Activated CD4-positive, alpha-beta T cell treated with anti-CD3 and anti-CD28 coated beads, Interleukin-10, Interleukin-2, amounts not matched to agents 100 ng/mL and 50 ng/mL, durations not matched to agents 16 hours and 8 hours (primary cell): ENCODE results near the gene SIRT3.
"Not testable (repeated sequence)": the region's sequence is repeated elsewhere in the genome, so short reads cannot be mapped to it uniquely, and the experiment has no call there.

Source experiments
- DNase-seq: peaks from one replicate; pipeline ENCODE4 v3.0.0-alpha.2; 2020

Gene SIRT3

DNA sequence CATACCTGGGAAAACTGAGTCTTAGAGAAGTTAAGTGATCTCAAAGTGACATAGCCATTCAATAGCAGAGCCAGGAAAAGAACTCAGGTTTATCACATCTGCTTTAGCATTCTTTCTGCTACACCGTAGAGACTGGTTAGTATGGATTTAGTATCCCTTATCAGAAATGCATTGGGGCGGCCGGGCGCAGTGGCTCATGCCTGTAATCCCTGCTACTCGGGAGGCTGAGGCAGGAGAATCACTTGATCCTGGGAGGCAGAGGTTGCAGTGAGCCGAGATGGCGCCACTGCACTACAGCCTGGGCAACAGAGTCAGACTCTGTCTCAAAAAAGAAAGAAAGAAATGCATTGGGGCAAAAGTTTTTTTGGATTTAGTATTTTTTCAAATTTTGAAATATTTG, 2.2 kb upstream of the SIRT3 start:
- DNase-seq = not testable (repeated sequence)

DNA sequence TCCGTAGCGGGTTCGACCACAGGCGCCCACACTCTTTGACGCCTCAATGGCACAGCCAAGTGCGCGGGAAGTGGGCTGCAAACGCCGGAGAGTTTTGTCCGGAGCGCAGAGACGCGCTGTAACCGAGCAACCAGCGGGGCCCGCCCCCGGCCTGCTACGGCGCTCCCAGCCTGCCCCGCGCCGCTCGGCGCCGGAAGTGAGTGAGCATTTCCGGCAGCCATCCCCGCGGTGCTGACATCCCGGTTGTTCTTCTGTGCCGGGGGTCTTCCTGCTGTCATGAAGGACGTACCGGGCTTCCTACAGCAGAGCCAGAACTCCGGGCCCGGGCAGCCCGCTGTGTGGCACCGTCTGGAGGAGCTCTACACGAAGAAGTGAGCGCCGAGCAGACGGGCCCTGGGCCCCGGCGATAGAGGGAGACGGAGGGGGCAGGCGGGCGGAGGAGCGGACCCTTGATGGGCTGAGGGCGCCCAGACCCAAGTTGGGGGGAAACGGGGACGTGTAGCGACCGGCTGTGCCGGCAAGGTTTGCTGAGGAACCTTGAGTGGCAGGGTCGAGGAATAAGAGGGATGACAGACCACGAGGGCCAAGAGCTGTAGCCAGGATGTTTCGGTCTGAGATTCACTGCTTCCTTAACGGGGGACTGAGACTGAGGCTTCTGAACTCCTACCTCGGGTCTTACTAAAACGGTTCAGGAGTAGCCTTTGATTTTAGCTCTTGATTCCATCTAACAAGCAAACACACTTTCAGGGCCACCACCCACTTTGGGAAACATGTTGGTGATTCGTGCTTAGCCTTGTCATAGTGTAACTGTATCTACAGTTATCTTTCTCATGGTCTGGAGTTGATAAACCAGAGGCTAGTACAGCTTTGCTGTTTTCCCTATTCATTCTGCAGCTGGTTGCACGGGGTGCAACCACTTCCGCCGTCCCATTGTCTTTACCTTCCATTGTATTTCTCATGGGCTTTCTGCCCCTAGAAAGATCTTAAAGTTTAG, 929 bp upstream of the SIRT3 start, which contains the start of gene PSMD13:
PSMD13 (plus strand) TSS at position 203 of the 994 bp plus-strand sequence; CDS start at position 277, 74 bp downstream.
- DNase-seq = peak; percentile 92

DNA sequence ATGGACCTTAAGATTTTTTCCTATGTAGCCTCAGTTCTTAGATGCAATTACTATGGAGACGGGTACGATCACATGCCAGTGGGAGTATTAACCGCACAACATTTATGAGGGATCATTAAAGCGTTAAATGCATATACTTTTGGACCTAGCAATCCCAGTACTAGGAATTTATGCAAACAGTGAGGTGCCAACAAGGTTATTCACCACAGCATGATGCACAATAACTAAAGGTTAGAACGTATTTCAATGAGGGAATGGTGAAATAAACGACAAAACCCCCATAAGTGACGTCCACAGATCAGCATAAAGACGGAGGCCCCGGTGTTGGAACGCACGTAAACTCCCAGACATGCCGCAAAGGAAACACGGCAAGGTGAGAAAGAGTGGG, 539 bp downstream of the SIRT3 start:
- peak; percentile 54 for DNase-seq

DNA sequence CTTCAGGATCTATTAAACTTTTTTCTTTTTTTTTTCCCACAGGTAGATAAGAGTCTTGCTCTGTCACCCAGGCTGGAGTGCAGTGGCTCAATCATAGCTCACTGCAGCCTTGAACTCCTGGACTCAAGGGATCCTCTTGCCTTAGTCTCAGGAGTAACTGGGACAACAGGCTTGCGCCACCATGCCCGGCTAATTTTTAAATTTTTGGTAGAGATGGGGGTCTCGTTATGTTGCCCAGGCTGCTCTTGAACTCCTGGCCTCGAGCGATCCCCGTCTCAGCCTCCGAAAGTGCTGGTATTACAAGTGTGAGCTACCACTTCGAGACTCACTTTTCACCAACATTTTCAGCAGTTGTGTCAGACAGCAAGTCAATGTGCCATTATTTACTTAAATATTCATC, 962 bp downstream of the SIRT3 start:
- DNase-seq = no peak

DNA sequence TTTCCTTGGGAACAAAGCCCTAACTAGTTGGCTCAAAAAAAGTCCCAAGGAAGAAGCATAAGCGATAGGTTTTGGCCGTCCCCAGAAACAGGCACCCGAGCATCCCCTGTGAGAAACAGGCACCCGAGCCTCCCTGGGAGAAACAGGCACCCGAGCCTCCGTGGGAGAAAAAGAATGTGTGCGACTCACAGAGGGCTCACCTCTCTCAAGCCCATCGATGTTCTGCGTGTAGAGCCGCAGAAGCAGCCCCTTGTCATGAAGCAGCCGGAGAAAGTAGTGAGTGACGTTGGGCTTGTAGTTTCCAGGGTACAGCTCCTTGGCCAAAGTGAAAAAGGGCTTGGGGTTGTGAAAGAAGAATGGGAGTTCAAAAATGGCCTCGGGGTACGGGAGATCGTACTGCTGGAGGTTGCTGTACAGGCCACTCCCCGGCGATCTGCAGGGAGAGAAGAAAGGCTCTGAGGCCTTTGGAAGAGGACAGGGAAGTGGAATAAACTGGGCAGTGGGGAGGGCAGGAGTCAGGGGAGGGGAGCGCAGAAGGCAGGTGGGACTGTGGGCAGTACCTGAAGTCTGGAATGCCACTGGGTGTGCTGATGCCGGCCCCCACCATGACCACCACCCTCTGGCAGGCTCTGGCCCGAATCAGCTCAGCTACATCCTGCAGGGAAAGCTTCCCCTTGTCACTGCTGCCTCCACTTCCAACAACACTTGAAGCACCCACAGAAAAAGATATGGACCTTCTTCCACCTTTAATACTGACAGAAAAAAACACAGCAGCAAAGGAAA, 3.2 kb downstream of the SIRT3 start:
- DNase-seq = no peak

DNA sequence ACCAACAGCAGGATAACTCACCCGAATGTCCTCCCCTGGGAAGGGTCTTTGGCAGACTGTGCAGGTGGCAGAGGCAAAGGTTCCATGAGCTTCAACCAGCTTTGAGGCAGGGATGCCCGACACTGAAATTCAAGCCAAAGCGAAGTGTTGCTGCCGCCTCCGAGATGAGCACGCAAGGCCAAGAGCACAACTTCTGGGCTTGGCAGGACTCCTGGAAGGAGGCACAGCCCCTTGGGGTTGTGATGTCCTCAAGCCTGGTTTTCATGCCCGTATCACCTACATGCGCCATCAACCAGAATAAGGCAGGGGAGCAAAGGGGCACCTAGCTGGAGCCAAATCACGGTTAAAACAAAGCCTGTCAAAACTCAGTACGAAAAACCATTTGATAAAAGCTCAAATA, 5.7 kb downstream of the SIRT3 start:
- no peak for DNase-seq

DNA sequence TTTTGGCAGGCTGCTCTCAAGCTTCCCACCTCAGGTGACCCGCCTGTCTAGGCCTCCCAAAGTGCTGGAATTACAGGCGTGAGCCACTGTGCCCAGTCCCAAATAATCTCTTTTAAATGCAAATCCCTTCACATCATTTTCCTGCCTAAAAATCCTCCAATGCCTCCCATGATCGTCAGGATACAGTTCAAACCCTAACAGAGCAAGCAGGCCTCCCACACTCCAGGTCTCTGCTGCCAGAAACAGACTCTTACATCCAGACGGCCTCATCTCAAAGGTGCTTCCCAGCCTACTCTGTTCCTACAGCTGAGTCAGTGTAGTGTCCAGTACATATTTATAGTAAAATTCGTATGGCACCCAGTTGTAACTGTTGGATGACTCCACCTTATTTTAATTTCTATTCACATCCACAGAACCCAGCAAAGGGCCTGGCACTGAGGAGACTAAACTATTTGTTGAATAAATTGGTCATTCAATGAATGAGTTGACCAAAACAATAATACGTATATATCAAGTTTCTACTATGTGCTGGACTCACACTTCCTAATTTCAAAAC, 8.2 kb downstream of the SIRT3 start:
- no peak for DNase-seq

DNA sequence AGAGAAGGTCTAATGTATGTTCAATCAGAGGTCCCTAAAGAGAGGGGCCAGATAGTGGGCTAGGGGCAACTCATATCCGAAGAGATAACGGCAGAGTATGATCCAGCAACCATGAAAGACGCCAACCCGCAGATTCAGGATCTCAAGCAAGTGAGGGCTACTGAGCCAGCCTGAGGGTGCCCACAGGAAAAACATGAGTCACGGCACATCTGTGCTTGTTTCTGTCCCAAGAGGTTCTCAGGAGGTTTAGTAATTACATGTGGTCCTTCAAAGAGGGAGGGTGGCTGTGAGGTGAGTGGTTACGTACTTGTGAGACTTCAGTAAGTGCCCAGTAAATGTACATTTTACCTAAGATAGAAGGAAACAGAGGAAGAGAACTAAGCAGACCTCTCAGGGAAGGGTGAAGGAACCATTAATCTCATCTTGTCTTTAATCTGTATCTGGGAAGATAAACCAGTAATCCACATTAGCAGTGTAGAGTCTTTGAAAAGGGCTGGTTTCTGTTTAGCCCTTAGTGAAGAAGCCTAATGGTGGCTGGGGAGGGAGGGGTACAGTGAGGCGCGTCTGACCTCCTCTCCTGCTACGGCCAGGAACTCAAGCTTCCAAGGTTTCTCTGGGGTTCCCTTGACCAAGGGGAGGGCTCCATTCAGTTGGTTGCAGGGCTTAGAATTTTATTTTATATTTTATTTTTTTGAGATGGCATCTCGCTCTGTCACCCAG, 10.2 kb downstream of the SIRT3 start:
- peak; percentile 34 for DNase-seq

DNA sequence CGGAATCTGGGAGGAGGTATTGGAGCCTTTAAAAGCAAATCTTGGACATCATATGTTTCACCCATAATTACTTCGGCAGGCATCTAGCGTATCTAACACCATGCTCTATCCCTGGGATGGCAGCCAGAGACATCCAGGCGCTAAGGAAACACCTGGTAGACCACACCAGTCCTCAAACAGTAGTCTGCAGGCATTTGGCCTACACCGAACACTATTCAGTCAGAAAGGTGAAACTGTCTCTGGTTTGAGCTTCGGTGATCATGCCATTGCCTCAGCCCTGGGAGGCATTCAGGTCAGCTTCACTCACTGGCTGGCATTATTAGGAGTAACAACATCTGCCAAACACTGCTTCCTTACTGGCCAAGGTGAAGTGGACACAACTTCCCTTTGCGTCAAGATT, 11.7 kb downstream of the SIRT3 start:
- DNase-seq = no peak

DNA sequence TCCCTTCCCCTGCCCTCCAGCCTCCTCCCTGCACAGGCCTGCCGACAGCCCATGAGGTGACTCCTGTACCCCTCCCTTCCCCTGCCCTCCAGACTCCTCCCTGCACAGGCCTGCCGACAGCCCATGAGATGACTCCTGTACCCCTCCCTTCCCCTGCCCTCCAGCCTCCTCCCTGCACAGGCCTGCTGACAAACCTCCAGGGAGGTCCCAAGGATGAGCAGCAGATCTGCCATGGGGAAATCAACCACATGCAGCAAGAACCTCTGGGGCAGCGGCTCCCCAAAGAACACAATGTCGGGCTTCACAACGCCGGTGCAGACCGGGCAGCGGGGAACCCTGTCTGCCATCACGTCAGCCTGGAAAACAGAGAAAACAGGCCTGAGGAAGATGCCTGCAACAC, 12.3 kb downstream of the SIRT3 start:
- no peak for DNase-seq

DNA sequence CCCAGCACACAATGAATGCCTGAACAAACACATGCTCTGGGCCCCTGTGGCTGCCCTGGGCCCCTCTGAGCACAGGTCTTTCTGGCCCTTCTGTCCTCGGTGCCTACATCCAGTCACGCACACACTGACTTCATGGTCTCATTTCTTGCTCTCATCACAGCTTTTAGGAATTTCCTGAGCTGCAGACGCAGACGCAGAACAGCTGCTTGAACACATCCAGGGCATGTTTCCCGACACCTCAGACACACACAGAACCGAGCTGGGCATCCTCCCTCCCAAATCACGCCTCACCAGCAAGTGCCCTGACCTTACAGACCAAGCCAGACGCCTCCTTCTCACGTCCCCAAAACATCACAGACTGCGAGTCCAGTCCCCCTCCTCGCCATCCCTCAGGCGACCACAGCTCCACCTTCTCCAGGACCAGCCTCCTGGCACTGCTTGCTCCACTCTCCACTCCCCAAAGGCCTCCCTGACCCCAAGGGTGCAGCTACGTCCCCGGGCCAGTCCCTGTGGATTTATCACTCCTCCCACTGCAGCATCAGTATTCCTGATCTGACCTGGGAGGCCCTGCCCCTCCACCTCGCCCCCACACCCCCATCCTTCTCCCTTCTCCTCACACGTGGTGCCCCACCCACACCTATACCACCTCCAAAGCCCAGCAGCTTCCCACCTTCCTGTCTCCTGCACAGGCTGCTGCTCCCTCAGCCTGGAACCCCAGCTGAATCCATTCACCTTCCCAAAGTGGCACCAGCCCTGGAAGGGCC, 12.9 kb downstream of the SIRT3 start:
- no peak for DNase-seq

DNA sequence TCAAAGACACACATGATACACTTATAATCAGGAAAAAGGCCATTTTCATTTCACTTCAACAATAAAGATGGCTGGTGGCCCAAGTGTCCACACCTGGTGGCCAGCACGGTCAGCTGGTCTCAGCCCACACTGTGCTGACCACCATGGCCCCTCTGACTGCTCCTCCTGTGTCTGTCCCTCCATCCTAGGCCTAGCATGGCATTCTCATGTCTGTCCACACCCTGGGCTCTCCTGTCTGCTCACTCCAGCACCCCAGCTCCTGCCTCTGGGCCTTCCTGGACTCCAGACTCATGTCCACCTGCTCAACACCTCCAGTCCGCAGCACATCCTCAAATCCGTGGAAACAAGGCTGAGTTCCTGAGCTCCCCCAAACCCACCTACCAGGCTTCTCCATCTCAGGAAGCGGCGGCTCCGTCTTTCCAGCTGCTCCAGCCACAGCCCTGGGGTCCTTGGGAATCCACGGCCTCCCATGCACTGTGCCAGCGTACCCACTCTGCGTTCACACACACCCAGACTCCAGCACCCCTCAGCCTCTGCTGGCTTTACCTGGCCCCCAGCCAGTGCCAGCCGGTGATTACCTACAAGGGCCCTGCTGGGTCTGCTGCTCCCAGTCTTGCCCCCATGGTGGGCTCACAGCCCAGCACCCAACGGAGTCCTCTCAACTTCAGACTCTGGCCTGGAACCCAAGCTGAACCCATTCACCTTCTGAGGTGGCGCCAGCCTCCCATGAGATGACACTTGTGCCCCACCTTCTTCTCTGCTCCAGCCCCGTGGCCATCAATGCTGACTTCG, 13.9 kb downstream of the SIRT3 start:
- no peak for DNase-seq

DNA sequence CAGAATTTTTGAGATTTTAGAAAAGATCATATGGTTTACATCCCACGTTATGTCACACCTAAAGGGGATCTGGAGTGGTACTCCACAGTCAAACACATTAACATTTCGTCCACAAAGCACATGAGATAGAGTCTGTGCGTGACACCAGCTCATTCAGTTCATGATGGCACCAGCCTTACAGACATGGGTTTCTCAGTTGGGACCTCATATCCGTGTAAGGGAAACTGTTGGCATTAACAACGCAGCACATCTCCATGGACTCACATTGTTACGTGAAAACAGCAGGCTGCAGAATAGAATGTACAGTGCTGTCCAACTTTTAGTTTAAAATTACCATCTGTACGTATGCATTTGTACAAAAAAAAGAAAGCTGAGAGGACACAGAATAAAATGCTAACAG, 14.6 kb downstream of the SIRT3 start:
- DNase-seq = no peak

DNA sequence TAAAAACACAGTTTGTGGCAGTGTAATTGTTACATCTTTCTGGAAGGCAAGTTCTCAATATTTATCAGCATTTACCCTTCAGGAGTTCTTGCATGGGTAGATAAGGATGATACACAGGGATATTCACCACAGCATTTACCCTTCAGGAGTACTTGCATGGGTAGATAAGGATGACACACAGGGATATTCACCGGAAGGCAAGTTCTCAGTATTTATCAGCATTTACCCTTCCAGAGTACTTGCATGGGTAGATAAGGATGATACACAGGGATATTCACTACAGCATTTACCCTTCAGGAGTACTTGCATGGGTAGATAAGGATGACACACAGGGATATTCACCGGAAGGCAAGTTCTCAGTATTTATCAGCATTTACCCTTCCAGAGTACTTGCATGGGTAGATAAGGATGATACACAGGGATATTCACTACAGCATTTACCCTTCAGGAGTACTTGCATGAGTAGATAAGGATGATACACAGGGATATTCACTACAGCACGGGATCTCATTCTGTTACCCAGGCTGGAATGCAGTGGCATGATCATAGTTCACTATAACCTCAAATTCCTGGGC, 15.4 kb downstream of the SIRT3 start:
- not testable (repeated sequence) for DNase-seq

DNA sequence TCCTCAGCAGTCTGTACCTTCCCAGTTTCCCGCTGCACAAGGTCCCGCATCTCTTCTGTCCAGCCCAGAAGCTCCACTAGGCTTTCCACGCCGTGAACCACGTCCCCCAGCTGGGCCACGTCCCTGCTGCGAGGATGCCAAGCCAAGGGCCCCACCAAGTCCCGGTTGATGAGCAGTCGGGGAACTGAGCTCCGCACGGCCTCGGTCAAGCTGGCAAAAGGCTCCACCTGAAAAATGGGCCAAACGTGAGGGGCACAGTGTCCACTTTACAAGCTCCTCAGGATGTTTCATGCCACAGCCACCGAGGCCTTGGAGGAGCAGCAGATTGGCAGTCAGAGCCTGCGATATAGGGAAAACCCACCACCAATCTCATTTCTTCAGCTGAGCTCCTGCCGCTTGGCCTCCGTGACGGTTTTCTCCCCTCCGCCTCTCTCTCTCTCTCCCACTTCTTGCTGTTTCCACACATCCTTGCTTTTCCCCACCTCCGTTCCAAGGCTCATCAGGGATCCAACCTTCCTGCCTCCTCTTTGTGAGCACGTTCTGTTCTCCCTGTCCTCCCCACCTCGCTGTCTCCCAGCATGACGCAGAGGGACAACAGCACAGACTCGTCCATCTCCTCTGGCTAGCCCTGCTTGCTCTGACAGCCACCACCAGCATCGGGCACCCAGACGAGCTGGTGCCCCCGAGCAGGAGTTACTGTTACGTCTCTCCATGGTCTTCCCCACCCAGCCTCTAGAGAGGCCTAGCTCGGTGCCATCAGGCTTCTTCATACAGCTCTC, 17.1 kb downstream of the SIRT3 start:
- DNase-seq = no peak

DNA sequence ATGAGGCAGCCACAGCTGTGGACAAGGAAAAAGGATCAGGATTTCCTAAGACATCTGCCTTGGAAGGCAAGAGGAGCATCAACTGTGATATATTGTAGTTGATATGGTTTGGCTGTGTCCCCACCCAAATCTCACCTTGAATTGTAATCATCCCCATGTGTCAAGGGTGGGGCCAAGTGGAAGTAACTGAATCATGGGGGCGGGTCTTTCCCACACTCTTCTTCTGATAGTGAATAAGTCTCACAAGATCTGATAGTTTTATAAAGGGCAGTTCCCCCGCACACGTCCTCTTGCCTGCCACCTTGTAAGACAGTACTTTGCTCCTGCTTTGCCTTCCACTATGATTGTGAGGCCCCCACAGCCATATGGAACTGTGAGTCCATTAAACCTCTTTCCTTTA, 18.4 kb downstream of the SIRT3 start:
- DNase-seq = no peak

DNA sequence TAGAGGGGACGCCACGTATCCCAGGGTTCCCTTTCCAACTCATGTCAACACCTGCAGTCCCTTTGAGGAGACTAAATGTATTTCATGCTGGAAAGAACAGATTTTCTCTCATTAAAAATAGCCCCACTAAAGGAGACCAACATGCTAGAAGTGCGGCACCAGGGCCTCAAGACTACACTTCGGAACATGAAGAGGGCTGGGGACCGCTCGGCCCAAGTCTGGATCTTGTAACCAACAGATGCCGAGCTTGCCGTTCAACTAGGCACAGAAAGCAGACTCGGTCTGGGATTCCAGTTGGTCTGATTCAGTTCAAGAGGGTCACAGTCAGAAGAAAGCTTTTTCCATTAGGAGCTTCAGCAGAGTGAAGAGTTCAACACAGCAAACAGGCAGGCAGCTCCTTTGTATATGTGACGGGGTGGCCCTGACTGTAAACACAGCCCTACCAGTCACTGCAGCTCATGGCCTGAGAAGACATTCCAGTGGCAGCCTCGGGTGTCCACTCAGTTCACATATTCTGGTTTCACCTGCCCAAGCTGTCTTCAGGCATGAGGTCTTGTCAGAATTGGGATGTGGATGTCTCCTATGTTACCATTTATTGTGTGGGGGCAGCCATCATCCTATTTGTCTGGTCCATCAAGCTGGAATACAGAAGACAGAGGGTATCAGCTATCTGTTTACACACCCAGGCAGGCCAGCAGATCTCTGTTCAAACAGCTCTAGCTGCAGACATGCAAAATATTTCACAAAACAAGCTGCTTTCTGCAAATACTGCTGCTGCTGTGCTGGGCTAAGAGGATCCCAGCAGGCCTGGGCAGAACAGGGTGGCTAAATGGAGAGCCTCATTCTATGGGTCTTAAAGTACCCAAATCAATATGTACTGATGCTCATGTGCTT, 19.8 kb downstream of the SIRT3 start:
- DNase-seq = no peak

DNA sequence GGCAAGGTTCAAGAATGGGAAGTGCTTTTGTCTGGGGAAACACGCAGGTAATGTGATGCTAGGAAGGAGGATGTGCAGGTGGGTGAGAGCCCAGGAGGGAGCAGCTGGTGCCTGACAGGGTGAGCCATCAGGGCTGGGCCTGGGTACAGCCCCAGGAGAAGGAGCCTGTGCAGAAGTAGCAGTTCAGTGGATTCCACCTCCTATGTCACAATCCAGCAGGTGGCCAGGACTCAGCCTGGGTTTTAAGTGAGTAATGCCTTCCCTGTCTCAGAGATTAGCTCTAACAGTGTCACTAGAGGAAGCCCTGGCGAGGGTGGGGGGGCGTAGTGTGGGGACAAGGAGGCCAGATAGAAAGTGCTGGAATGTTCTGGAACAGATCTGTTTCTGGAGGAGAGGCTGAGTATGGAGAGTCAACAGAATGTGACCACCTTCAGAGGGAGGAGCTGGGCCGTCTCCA, 20.5 kb downstream of the SIRT3 start:
- no peak for DNase-seq

DNA sequence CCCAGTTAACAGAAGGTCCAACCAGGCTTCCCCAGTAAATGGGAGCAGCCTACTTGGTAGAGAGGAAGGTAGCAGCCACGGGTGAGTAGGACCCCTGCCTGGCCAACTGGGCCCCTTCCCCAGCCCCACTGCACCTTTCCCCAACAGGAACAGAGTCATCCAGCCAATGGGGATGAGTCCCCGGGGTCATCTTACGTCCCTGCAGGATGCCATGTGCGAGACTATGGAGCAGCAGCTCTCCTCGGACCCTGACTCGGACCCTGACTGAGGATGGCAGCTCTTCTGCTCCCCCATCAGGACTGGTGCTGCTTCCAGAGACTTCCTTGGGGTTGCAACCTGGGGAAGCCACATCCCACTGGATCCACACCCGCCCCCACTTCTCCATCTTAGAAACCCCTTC, 22.1 kb downstream of the SIRT3 start:
- DNase-seq = no peak
